Spinal cord (tissue), 10 donors: ENCODE measurements around the gene LPCAT1. TPM values are rescaled to one million over a fixed set of nuclear protein-coding genes. Genes with fewer than 3 reads are reported as not detected.
"Not testable (repeated sequence)": the region's sequence is repeated elsewhere in the genome, so short reads cannot be mapped to it uniquely, and the experiment has no call there.

Experiments used
- DNase-seq, 6 donors: peaks; one replicate each; pipeline versions ENCODE4 v3.0.0 to v3.0.0-alpha.2; 2013 to 2015; ENCODE audit warnings: low spot score in 6 of 6, low read depth in 4 of 6
- H3K27ac ChIP-seq: one replicate; pipeline ENCODE4 v1.5.1; 2013; ENCODE audit warnings: low read depth, low read length, control low read depth
- H3K27me3 ChIP-seq: one replicate; pipeline ENCODE4 v1.6.1; 2013; ENCODE audit warnings: low read length; ENCODE audit not compliant: control insufficient read depth, insufficient read depth
- H3K36me3 ChIP-seq: one replicate; pipeline ENCODE4 v1.6.1; 2013; ENCODE audit warnings: low read length; ENCODE audit not compliant: control insufficient read depth, insufficient read depth
- H3K4me1 ChIP-seq: one replicate; pipeline ENCODE4 v1.6.1; 2013; ENCODE audit warnings: low read length; ENCODE audit not compliant: control insufficient read depth, insufficient read depth
- H3K4me3 ChIP-seq: one replicate; pipeline ENCODE4 v1.5.1; 2013; ENCODE audit warnings: low read depth, low read length, control low read depth
- H3K9me3 ChIP-seq: one replicate; pipeline ENCODE4 v1.6.1; 2013; ENCODE audit warnings: low read length; ENCODE audit not compliant: control insufficient read depth, insufficient read depth
- WGBS: methylation state at CpG from one replicate; pipeline ENCODE4 v1.1.5; 2013; ENCODE audit warnings: missing lambda C conversion rate; ENCODE audit not compliant: insufficient coverage; 5-methylcytosine and 5-hydroxymethylcytosine counted together
- polyA plus RNA-seq, 2 donors: library from polyadenylated mRNA; unstranded; fragments of 120-200 nt; gene quantifications; one replicate each; pipeline ENCODE4 v1.2.1, GENCODE V29; 2013; ENCODE audit not compliant: insufficient read length in 2 of 2
- total RNA-seq, 2 donors: library from RNA; depleted of rRNA in 1 of 2; stranded (reverse); fragments of 120-200 nt in 1 of 2; fragments of >200 nt in 1 of 2; gene quantifications; one replicate each; pipeline versions ENCODE4 v1.2.3 to v1.2.4, GENCODE V29; 2013 to 2014
- donor health status: healthy.

Gene LPCAT1
- total and polyA plus RNA-seq, 4 donors, result 54.3 to 144 (median 112) TPM

GRCh38 chr5:1515921-1516571, 7.7 kb downstream of the LPCAT1 start:
- H3K36me3 ChIP-seq, result peaks cover 91% of the 10 kb centered on the region

GRCh38 chr5:1515311-1515920, 8.3 kb downstream of the LPCAT1 start:
- H3K36me3 ChIP-seq, result peaks cover 95% of the 10 kb centered on the region

More at GRCh38 chr5:1515921-1516571, 7.7 kb downstream of the LPCAT1 start:
- WGBS, result 78% methylated on average over 8 of the region's 8 CpGs
- Histone ChIP-seq H3K4me1 (peaks cover 54% of the 10 kb centered on the region), H3K27me3 (no peaks in the 10 kb centered on the region), H3K4me3 (no peak overlapping the region), H3K9me3 (no peaks in the 10 kb centered on the region), H3K27ac (no peak overlapping the region)
- no peak for DNase-seq

GRCh38 chr5:1514819-1515310, 8.9 kb downstream of the LPCAT1 start:
- H3K27me3 ChIP-seq, H3K9me3 ChIP-seq, H3K27ac ChIP-seq, DNase-seq, H3K4me3 ChIP-seq: not testable (repeated sequence)
- peaks cover 53% of the 10 kb centered on the region for H3K4me1 ChIP-seq
- peaks cover 96% of the 10 kb centered on the region for H3K36me3 ChIP-seq
- 45% methylated on average over 11 of the region's 11 CpGs for WGBS

More at GRCh38 chr5:1515311-1515920, 8.3 kb downstream of the LPCAT1 start:
- H3K4me1 ChIP-seq, result peaks cover 53% of the 10 kb centered on the region
- no peak for DNase-seq
- H3K27ac ChIP-seq, result no peak overlapping the region
- 56% methylated on average over 9 of the region's 11 CpGs for WGBS
- H3K9me3 ChIP-seq, result no peaks in the 10 kb centered on the region
- no peak overlapping the region for H3K4me3 ChIP-seq
- H3K27me3 ChIP-seq, result no peaks in the 10 kb centered on the region

- Histone ChIP-seq H3K27me3 (no peaks in the 10 kb centered on the region), H3K27ac (no peak overlapping the region), H3K4me1 (peaks cover 55% of the 10 kb centered on the region), H3K9me3 (no peaks in the 10 kb centered on the region), H3K4me3 (no peak overlapping the region), H3K36me3 (peaks cover 96% of the 10 kb centered on the region)
- no peak for DNase-seq
- 56% methylated on average over 26 of the region's 30 CpGs for WGBS
Observed at GRCh38 chr5:1514027-1514818, 9.5 kb downstream of the LPCAT1 start.

GRCh38 chr5:1513326-1514026, 10.3 kb downstream of the LPCAT1 start:
- peaks cover 59% of the 10 kb centered on the region for H3K4me1 ChIP-seq
- no peak overlapping the region for H3K4me3 ChIP-seq
- 86% methylated on average over 26 of the region's 26 CpGs for WGBS
- no peak for DNase-seq
- no peak overlapping the region for H3K27ac ChIP-seq
- peaks cover 98% of the 10 kb centered on the region for H3K36me3 ChIP-seq
- no peaks in the 10 kb centered on the region for H3K9me3 ChIP-seq
- no peaks in the 10 kb centered on the region for H3K27me3 ChIP-seq

- no peak for DNase-seq
- no peak overlapping the region for H3K27ac ChIP-seq
- no peaks in the 10 kb centered on the region for H3K9me3 ChIP-seq
- 91% methylated on average over 25 of the region's 25 CpGs for WGBS
- H3K27me3 ChIP-seq, result no peaks in the 10 kb centered on the region
- H3K36me3 ChIP-seq, result peaks cover 98% of the 10 kb centered on the region
- peaks cover 59% of the 10 kb centered on the region for H3K4me1 ChIP-seq
- H3K4me3 ChIP-seq, result no peak overlapping the region
Observed at GRCh38 chr5:1512541-1513291, 11.0 kb downstream of the LPCAT1 start.

GRCh38 chr5:1511651-1512540, 11.9 kb downstream of the LPCAT1 start:
- WGBS, result 86% methylated on average over 21 of the region's 21 CpGs
- H3K27me3 ChIP-seq, result no peaks in the 10 kb centered on the region
- no peak overlapping the region for H3K27ac ChIP-seq
- no peak for DNase-seq
- no peaks in the 10 kb centered on the region for H3K9me3 ChIP-seq
- no peak overlapping the region for H3K4me3 ChIP-seq
- peaks cover 98% of the 10 kb centered on the region for H3K36me3 ChIP-seq
- peaks cover 59% of the 10 kb centered on the region for H3K4me1 ChIP-seq

GRCh38 chr5:1511048-1511447, 12.7 kb downstream of the LPCAT1 start:
- H3K27ac ChIP-seq, result no peak overlapping the region
- WGBS, result 98% methylated on average over 20 of the region's 20 CpGs
- peaks cover 61% of the 10 kb centered on the region for H3K4me1 ChIP-seq
- no peaks in the 10 kb centered on the region for H3K9me3 ChIP-seq
- H3K27me3 ChIP-seq, result no peaks in the 10 kb centered on the region
- H3K36me3 ChIP-seq, result peaks cover 98% of the 10 kb centered on the region
- no peak overlapping the region for H3K4me3 ChIP-seq
- DNase-seq, result no peak
